Pancreas (tissue), 10 donors: Measurements from ENCODE around the gene GALNT17. TPM values are rescaled to one million over a fixed set of nuclear protein-coding genes. Genes with fewer than 3 reads are reported as not detected.

Experiments
- ATAC-seq, 4 donors: fragments of 200-7000 bp; cut with Tn5 transposase; one replicate each; pipeline versions ENCODE4 v1.8.0 to v1.9.1; 2020; ENCODE audit warnings: mild to moderate bottlenecking in 4 of 4, moderate library complexity in 4 of 4
- DNase-seq, 6 donors: peaks; one replicate each; pipeline ENCODE4 v3.0.0-alpha.2; 2020
- FAIRE-seq: peaks from 2 replicates; lab custom pipeline; 2012; peaks lifted over from hg19 to GRCh38; lab: Jason Lieb, UNC
- H3K27ac ChIP-seq, 4 donors: fragments of 200-600 bp; sonication (generic); 1 replicate in 3 of 4; 2 replicates in 1 of 4; pipeline versions ENCODE4 v1.5.0 to v1.8.0; 2020
- H3K27me3 ChIP-seq, 4 donors: fragments of 200-600 bp; one replicate each; pipeline ENCODE4 v1.8.0; 2021
- H3K36me3 ChIP-seq, 3 donors: fragments of 200-600 bp; sonication (generic) in 1 of 3; one replicate each; pipeline versions ENCODE4 v1.5.0 to v1.8.0; 2020 to 2021
- H3K4me1 ChIP-seq, 3 donors: fragments of 200-600 bp; one replicate each; pipeline ENCODE4 v1.8.0; 2021
- H3K4me3 ChIP-seq, 4 donors: fragments of 200-600 bp; sonication (generic) in 2 of 4; one replicate each; pipeline versions ENCODE4 v1.5.0 to v1.8.0; 2020 to 2021
- H3K9me3 ChIP-seq, 4 donors: fragments of 200-600 bp; one replicate each; pipeline ENCODE4 v1.8.0; 2021
- CTCF ChIP-seq, 4 donors: fragments of 200-600 bp; sonication (generic) in 3 of 4; IDR thresholded peaks; one replicate each; pipeline versions ENCODE4 v1.5.0 to v1.8.0; 2021; ENCODE audit warnings: antibody characterized with exemption in 4 of 4
- WGBS, 2 donors: extraction: QIAGEN DNeasy Blood & Tissue Kit; methylation state at CpG; one replicate each; pipeline ENCODE4 v1.1.7; 2013; 5-methylcytosine and 5-hydroxymethylcytosine counted together
- intact Hi-C, 3 donors: fragments of 100-400 bp; cut with DNase I; formaldehyde crosslinking; loops; one replicate each; pipeline versions ENCODE4 v1.11.1 to v1.14.2; 2022
- polyA plus RNA-seq, 2 donors: library from polyadenylated mRNA; stranded (reverse); fragments of 200-250 nt; gene quantifications; one replicate each; pipeline ENCODE4 v1.2.3, GENCODE V29; 2013
- total RNA-seq, 6 donors: library from RNA; stranded (reverse); fragmentation: NEBNext Ultra II Directional in 4 of 6; extraction: Animal tissue kit (Norgen Biotek cat#: 25700) in 4 of 6; gene quantifications; one replicate each; pipeline versions ENCODE4 v1.2.1 to v1.2.4, GENCODE V29; 2021 to 2023
- donor health status: healthy with polysubstance abuse.
- donor health status: DM: no; HTN: no; CAD: no; lungs with moderate emphysema.
- donor health status: DM: no; HTN: no; CAD: no.
- donor health status: control.
- donor health status: control.
- donor health status: Bipolar disorder and iron deficiency.
- donor health status: DM: yes; HTN: yes; CAD: no.
- donor health status: DM: no; HTN: no; CAD: no.
- donor health status: DM: no; HTN: no; CAD: no.
- donor health status: DM: yes; HTN: yes; CAD: no.

Gene GALNT17
- total and polyA plus RNA-seq, 8 donors = 0.70 to 4.6 (median 2.9) TPM

DNA sequence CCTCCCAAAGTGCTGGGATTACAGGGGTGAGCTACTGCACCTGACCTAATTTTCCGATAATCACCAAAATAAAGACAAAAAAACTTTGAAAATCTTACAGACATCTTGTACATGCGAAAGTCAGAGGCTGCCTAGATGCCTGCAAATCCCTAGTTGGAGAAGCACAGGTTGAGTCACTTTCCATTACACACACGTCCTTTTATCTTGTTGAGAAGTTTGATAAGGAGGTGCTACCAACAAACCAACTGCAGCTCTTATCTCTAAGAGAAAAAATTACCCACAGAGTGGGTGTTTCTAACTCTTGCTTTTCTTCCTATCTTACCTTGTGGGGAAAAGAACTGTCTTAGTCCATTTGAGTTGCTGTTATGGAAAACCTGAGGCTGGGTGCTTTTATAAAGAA lies 589.8 kb downstream of the GALNT17 start:
- Histone ChIP-seq H3K4me1 (no peaks in the 10 kb centered on the region), H3K27me3 (no peaks in the 10 kb centered on the region), H3K4me3 (no peak overlapping the region), H3K36me3 (no peaks in the 10 kb centered on the region), H3K9me3 (no peaks in the 10 kb centered on the region), H3K27ac (no peak overlapping the region)
- intact Hi-C loops = no loop called here
- TF ChIP-seq CTCF (IDR thresholded peaks at IDR 0.05) = no peak
- DNase-seq = no peak
- no peak for ATAC-seq
- FAIRE-seq = no peak
- 56 to 68% methylated on average over 3 of the region's 3 CpGs for WGBS, 2 donors

DNA sequence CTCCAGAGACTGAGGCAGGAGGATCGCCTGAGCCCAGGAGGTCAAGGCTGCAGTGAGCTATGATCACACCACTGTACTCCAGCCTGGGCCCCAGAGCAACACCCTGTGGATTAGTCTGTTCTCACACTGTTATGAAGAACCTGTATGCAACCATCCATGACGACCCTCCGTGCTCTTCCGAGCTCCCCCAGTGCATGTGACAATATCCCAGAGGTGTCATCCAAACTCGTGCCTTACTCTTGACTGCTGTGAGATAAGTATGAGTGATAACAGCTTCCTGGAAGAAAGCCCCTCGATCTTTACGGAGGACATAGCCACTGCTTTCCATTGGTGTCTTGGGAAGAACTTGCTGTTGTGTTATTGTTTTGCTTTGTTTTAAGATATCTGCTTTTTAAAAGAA lies 591.9 kb downstream of the GALNT17 start:
- FAIRE-seq (no peak), ATAC-seq (no peak), DNase-seq (no peak)
- intact Hi-C loops = no loop called here
- TF ChIP-seq CTCF (IDR thresholded peaks at IDR 0.05) = no peak
- H3K27ac ChIP-seq = no peak overlapping the region
- no peak overlapping the region for H3K4me3 ChIP-seq
- H3K27me3 ChIP-seq = no peaks in the 10 kb centered on the region
- H3K9me3 ChIP-seq = no peaks in the 10 kb centered on the region
- H3K4me1 ChIP-seq = no peaks in the 10 kb centered on the region
- 58 to 62% methylated on average over 7 of the region's 7 CpGs for WGBS, 2 donors
- H3K36me3 ChIP-seq = no peaks in the 10 kb centered on the region

DNA sequence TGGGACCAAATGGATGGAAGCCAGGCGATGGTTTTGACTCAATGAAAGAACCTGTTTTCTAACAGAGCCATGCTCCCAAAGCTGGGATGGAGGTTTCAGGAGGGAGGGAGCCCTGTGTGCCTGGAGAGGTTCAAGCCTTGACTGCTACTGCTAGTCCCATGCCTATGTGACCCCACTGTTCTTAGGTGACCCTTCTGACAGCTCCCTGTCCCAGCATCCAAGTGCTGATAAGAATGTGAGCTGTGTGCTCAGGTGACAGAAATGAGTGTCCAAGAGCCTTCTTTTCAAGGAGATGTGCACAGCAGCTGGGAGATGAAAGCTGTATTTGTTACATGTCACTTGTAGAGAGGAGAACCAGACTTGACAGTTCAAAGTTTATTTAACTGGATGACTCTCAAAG lies 595.4 kb downstream of the GALNT17 start:
- no peaks in the 10 kb centered on the region for H3K36me3 ChIP-seq
- no peak for TF ChIP-seq CTCF (IDR thresholded peaks at IDR 0.05)
- H3K27me3 ChIP-seq = no peaks in the 10 kb centered on the region
- 75 to 96% methylated on average over 1 of the region's 1 CpG for WGBS, 2 donors
- ATAC-seq (no peak), FAIRE-seq (no peak), DNase-seq (no peak)
- H3K27ac ChIP-seq = no peak overlapping the region
- no peak overlapping the region for H3K4me3 ChIP-seq
- H3K4me1 ChIP-seq = no peaks in the 10 kb centered on the region
- H3K9me3 ChIP-seq = no peaks in the 10 kb centered on the region
- intact Hi-C loops = no loop called here

GRCh38 chr7:71731740-71732139 lies 599.8 kb downstream of the GALNT17 start:
- no peak overlapping the region for H3K4me3 ChIP-seq
- no peak for TF ChIP-seq CTCF (IDR thresholded peaks at IDR 0.05)
- DNase-seq = no peak
- intact Hi-C loops = loop anchor here in 1 of 3 donors (5.0 kb wide), 1 partner anchor 874 kb away; no protein-coding TSS in a partner anchor
- no peaks in the 10 kb centered on the region for H3K36me3 ChIP-seq
- no peak for ATAC-seq
- no peaks in the 10 kb centered on the region for H3K9me3 ChIP-seq
- H3K27me3 ChIP-seq = no peaks in the 10 kb centered on the region
- H3K4me1 ChIP-seq = no peaks in the 10 kb centered on the region
- WGBS, 2 donors = 90 to 96% methylated on average over 9 of the region's 9 CpGs
- no peak for FAIRE-seq
- H3K27ac ChIP-seq = no peak overlapping the region

DNA sequence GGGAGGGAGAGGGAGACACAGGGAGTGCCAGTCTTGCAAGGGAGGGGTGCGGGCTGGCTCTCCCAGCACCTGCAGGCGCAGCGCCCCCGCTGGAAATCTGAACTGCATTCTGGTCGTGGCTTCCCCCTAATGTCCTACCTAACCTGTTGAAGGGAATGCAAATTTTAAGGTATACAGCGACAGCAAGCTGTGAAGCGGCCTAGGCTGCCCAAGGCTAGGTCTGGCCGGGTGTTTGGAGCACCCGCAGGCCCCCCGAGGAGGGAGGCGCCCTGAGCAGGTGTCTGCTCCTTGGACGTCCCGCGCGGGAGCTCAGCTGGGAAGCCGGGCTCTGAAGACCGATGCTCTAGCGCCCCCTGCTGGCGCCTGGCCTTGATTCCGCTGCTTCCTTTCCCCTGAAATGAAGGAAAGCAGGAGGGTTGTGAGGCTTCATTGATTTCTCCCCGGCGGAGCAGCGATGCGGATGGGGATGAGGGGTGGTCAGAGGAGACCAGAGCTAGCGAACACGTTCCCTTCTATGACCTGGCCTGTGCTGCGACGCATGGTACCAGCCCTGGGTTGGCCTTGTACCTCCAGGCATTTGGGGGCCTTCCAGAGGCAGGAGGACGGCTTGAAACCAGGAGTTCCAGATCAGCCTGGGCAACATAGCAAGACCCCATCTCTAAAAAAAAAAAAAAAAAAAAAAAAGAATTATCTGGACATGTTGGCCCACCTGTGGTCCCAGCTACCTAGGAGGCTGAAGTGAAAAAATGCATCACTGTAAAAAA lies 601.3 kb downstream of the GALNT17 start:
- no peak overlapping the region for H3K27ac ChIP-seq
- H3K9me3 ChIP-seq = no peaks in the 10 kb centered on the region
- no peaks in the 10 kb centered on the region for H3K27me3 ChIP-seq
- FAIRE-seq (no peak), ATAC-seq (peak; percentile 89 to 95 (median 90)), DNase-seq (peak; percentile 61 to 99 (median 86))
- no peaks in the 10 kb centered on the region for H3K36me3 ChIP-seq
- no peaks in the 10 kb centered on the region for H3K4me1 ChIP-seq
- intact Hi-C loops = loop anchor here in 1 of 3 donors (5.0 kb wide), 1 partner anchor 876 kb away; no protein-coding TSS in a partner anchor
- peak; percentile 87 to 93 (median 88) for TF ChIP-seq CTCF (IDR thresholded peaks at IDR 0.05)
- peak overlapping the region in 2 of 4 donors; percentile 10 to 33 for H3K4me3 ChIP-seq
- 4 to 5% methylated on average over 25 to 29 of the region's 29 CpGs for WGBS, 2 donors
